IPS-11a (cell line): ENCODE measurements around the gene RGS3.

ENCODE experiments used
- H3K4me3 ChIP-seq: one replicate; pipeline ENCODE4 v1.5.1; 2013; ENCODE audit warnings: low read depth, low read length, control low read depth

Gene RGS3

GRCh38 chr9:113597390-113598241 lies 134.1 kb downstream of the RGS3 start:
- no peak overlapping the region for H3K4me3 ChIP-seq

- no peak overlapping the region for H3K4me3 ChIP-seq
Measured at GRCh38 chr9:113598451-113598850, 134.9 kb downstream of the RGS3 start.

GRCh38 chr9:113598883-113599282 lies 135.4 kb downstream of the RGS3 start:
- H3K4me3 ChIP-seq, result no peak overlapping the region

GRCh38 chr9:113599646-113600022 lies 136.1 kb downstream of the RGS3 start:
- H3K4me3 ChIP-seq, result no peak overlapping the region

- no peak overlapping the region for H3K4me3 ChIP-seq
Measured at GRCh38 chr9:113600023-113600823, 136.7 kb downstream of the RGS3 start.

GRCh38 chr9:113600871-113601614 lies 137.5 kb downstream of the RGS3 start:
- no peak overlapping the region for H3K4me3 ChIP-seq

DNA sequence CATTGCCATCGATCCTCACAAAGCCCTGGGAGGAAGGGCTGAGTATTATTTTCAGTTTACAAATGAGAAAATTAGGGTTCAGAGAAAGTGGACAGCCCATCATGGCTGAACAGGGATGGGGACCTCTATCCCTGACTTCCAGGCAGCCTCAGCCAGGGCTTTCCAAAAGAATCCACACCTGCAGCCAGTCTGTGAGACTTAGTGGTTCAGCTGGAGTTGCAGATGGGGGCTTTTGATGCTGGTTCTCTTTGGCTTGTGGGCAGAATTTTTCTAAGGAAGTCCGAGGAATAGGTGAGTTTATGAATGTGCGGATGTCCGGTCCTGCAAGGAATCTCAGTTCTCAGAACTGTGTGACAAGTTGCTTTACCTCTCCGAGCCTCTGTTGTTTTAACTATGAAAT lies 138.1 kb downstream of the RGS3 start:
- H3K4me3 ChIP-seq, result no peak overlapping the region

DNA sequence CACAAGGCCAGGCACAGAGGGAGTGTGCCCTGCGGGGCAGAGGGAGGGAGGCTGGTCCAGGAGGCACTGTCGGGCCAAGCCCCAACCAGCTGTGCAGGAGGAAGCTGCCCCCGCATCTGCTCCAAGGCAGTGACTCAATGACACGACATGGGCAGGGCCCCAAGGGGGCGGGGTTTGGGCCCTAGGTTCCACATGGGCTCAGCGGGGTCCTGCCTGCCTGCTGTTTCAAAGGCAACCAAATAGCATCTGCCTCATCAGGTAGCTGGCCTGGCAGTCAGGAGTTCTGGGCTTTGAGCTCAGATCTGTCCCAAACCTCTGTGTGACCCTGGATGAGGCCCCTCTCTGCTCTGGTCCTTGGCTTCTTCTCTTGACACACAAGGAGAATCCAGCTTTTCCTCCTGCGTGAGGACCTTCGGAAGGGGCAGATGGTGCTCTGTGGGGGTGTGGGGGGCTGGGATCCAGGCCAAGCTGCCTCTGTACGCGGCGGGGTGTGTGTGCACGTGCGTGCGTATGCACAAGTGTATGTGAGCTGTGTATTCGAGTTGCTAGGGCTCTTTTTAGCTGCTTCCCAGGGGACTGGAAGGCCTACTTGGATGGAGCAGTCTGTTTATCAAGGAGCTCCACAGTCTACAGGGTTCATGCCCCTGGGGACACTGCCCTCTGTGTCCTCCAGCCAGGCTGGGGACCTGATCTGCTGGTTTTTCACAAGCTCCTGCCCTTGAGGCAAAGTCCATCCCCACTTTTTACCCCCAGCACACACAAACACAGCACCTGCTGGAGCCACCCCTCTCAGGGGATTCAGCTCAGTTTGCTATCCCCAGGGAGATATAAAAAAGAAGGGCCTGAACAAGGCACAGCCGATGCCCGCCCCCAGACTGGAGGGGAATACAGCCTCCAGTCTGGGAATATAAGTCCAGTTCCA lies 138.9 kb downstream of the RGS3 start:
- H3K4me3 ChIP-seq, result no peak overlapping the region

DNA sequence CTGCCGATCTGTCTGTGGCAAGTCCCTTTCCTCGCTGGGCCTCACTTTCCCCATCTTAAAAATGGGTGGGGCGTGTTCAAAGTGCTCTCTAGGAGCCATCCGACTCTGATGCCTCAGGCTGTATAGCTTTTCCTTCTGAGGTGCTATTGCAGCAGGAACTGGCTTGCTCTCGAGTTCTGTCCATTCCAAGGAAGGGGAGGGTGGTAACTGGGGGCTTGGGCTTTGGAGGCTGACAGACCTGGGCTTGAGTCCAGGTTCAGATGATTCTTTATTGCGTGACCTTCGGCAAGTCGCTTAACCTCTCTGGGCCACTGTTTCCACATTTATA lies 139.5 kb downstream of the RGS3 start:
- no peak overlapping the region for H3K4me3 ChIP-seq

DNA sequence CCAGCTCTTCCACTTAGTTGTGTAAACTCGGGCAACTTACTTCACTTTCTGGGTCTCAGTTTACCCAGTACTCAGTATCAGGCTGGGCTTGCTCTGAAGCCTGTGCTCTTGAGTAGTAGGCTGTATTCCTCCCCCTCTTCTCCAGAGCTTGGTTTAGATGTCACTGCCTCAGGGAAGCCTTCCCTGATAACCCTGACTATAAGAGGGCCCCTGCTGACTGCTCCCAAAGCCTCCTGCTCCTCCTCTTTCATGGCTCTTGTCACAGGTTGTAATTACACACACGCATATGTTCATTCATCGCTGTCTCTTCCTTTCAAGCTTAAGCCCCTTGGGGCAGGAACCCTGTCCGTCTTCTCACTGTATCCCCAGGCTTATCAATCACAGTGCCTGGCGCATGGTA lies 140.2 kb downstream of the RGS3 start:
- H3K4me3 ChIP-seq, result no peak overlapping the region

DNA sequence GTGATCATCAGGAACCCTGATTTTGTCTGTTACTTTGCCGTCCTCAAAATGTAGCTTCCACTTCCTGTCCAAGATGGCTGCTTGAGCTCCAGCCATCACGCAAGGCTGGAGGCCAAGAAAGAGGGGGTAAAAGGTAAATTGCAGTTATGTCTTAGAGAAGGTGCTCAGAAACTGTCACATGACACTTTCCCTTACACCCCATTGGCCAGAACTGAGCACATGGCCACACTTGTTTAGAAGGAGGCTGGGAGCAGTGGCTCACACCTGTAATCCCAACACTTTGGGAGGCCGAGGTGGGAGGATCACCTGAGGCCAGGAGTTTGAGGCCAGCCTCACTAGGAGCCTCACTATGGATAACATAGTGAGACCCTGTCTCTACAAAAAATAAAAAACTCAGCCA lies 140.9 kb downstream of the RGS3 start:
- no peak overlapping the region for H3K4me3 ChIP-seq

- no peak overlapping the region for H3K4me3 ChIP-seq
Measured at GRCh38 chr9:113606510-113606909, 143.0 kb downstream of the RGS3 start.

GRCh38 chr9:113608082-113608685 lies 144.7 kb downstream of the RGS3 start:
- no peak overlapping the region for H3K4me3 ChIP-seq

- no peak overlapping the region for H3K4me3 ChIP-seq
Measured at GRCh38 chr9:113609562-113610318, 146.2 kb downstream of the RGS3 start.

GRCh38 chr9:113611461-113612215 lies 148.1 kb downstream of the RGS3 start:
- no peak overlapping the region for H3K4me3 ChIP-seq

DNA sequence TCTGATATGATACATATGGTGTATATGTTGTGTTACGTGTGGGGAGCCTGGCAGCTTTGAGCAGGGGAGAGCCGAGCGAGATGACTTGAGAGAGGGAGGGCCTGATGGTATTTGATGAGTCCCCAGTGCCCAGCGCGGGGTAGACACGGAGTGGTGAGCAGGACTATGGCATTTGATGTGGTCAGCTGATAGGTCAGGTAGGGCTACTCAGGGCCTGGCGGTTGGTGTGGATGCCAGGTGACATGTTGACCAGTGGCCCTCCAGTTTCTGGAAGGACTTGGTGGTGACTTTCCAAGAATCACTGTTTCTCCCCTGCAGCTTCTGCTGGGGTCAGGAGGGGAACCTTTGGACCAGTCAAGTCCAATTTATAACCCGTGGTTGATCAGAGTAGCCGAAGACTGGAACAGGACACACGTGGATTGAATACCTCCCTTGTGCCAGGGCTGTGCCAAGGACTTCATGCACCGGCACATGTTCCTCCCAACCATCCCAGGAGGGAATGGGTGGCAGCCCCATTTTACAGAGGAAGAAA lies 148.8 kb downstream of the RGS3 start:
- H3K4me3 ChIP-seq, result no peak overlapping the region

DNA sequence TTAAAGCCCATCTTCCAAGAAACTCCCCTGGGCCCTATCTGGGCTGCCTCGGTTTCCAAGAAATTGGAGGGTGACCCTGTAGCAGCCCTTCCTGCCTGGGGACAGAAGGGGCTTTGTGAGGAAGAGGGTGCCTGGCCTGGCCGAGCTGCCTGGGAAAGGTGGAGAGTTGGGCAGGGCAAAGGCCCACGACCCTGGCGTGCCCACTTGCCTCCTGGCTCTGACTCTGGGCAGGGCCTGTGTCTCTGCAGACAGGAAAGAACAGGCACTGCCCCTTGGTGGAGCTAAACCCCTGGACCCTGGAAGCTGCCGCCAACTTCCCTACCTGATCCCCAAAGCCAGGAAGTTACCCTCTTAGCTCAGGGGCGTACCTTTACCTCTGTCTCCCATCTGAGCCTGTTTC lies 149.3 kb downstream of the RGS3 start:
- no peak overlapping the region for H3K4me3 ChIP-seq

DNA sequence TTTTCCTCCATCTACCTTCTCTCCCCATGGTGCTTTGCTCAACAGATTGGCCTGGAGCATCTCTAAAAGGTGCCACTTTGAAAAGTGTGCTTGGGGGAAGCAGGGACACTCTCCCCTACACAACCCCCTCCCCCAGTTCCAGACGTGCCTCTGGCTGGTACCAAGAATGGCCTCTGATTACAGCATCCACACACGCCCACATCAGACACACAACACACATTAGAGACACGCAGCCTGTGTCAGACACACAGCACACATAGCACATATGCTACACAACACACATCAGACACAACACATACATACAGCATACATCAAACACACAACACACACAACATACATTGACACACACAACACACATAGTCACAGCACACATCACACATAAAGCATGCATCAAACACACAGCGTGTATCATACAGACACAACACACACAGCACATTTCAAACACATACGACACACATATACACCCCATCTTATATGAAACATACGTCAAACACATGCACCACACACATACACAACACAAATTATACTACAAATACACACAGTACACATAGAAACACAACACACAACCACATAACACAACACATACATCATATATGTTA lies 150.4 kb downstream of the RGS3 start:
- H3K4me3 ChIP-seq, result no peak overlapping the region
